Duodenal mucosa (tissue), 2 donors: ENCODE results near the gene VPS37B.

ENCODE experiments used
- H3K27ac ChIP-seq: one replicate; pipeline ENCODE4 v1.7.0; 2013; ENCODE audit warnings: low read depth, low read length
- H3K27me3 ChIP-seq, 2 donors: one replicate each; pipeline ENCODE4 v1.7.0; 2013; ENCODE audit warnings: low read length in 2 of 2, control low read depth in 1 of 2; ENCODE audit not compliant: insufficient read depth in 2 of 2, control insufficient read depth in 1 of 2
- H3K36me3 ChIP-seq, 2 donors: one replicate each; pipeline ENCODE4 v1.7.0; 2013; ENCODE audit warnings: low read length in 2 of 2, control low read depth in 1 of 2; ENCODE audit not compliant: insufficient read depth in 2 of 2, control insufficient read depth in 1 of 2
- H3K4me1 ChIP-seq, 2 donors: one replicate each; pipeline ENCODE4 v1.7.0; 2013; ENCODE audit warnings: low read length in 2 of 2, control low read depth in 1 of 2; ENCODE audit not compliant: insufficient read depth in 2 of 2, control insufficient read depth in 1 of 2
- H3K4me3 ChIP-seq, 2 donors: one replicate each; pipeline ENCODE4 v1.7.0; 2013; ENCODE audit warnings: low read length in 2 of 2, low read depth in 1 of 2
- H3K9ac ChIP-seq, 2 donors: one replicate each; pipeline ENCODE4 v1.7.0; 2013; ENCODE audit warnings: low read length in 2 of 2, low read depth in 1 of 2
- H3K9me3 ChIP-seq, 2 donors: one replicate each; pipeline ENCODE4 v1.7.0; 2013; ENCODE audit warnings: low read length in 2 of 2, control low read depth in 1 of 2; ENCODE audit not compliant: control insufficient read depth in 1 of 2

The VPS37B gene

DNA sequence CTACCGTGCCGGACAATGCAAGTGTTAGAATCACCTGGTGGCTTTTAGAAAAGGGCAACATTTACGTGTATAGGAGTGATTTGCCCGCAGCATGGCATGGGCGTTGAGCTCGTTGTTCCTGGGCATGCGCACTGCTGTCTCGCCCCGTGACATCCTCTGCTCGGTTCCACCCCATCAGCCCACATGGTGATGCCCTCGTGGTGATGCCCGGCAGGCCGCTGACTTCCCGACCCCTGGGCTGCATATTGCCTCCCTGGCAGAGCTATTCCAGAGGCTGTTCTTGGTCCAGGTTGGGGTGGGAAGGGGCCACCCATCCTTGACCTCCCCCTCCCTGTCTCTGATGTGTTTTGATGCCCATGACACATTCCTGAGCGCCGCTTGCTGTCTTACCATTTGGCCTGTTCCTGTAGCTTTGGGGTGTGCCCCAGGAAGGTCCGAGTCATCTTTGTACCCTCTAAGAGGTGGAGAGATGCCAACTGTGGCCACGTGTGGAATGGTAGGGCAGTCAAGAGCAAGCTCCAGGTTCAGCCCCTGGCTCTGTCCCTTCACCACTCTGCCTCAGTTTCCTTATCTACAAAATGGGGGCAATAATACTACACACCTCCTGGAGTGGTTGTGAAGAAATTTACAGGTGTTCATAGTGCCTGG, 55.9 kb downstream of the VPS37B start:
- Histone ChIP-seq H3K36me3 (peaks cover 0 to 18% of the 10 kb centered on the region in 2 donors), H3K4me3 (no peak overlapping the region), H3K9ac (no peak overlapping the region), H3K27me3 (no peaks in the 10 kb centered on the region), H3K27ac (no peak overlapping the region), H3K4me1 (peaks cover 48 to 51% of the 10 kb centered on the region in 2 donors), H3K9me3 (no peaks in the 10 kb centered on the region)

DNA sequence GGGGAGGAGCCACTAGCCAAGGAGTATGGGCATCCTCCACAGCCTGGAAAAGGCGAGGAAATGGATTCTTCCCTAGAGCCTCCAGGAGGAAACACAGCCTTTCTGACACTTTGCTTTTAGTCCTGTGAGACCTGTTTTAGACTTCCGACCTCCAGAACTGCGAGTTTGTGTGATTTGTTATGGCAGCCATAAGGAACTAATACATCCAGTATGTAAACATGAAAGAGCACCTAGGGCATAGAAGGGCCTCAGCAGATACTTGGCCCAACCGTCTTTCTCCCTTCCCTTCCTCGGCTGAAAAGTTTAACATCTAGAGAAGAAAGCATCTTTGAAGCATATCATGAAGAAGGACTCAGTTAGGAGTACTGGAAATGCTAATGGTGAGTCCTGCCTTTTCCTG, 57.1 kb downstream of the VPS37B start:
- H3K4me1 ChIP-seq, result peaks cover 48 to 60% of the 10 kb centered on the region in 2 donors

DNA sequence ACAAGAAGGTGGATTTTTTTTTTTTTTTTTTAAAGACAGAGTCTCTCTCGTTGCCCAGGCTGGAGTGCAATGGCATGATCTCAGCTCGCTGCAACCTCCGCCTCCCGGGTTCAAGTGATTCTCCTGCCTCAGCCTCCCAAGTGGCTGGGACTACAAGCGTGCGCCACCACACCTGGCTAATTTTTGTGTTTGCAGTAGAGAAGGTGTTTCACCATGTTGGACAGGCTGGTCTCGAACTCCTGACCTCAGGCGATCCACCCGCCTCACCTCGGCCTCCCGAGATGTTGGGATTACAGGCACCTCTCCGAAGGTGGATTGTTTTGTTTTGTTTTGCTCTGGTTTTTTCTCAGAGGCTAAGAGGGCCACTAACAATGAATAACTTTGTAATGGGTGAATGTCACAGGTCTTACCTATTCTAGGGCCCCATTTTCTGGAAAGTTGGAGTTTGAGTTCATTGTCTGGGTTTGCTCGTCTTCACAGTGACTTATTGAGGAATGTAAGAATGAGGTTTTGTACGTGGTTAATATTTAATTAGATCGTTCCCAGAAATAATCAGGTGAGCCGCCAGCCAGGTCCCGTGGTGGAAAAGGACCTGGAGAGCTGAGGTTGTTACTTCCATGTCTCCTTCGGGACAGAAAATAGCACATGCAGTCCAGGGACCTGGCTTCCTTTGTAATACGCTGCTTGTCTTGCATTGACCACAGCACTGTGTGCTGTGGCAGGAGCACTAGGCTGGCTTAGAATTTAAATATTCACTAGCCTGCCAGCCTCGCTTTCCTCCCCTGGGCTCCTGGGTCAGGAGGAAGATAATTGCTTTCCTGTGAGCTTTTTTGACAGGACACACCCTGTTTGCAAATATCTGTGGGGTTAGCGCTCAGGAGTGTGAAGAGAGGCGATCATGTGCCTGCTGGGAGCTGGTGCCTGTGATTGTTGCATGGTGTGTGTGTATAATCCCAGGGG, 58.3 kb downstream of the VPS37B start:
- Histone ChIP-seq H3K4me1 (peaks cover 42 to 55% of the 10 kb centered on the region in 2 donors), H3K27ac (no peak overlapping the region), H3K9ac (peak overlapping the region in 1 of 2 donors; percentile 56), H3K36me3 (peaks cover 0 to 16% of the 10 kb centered on the region in 2 donors), H3K27me3 (no peaks in the 10 kb centered on the region), H3K4me3 (peak overlapping the region; percentile 78 to 86), H3K9me3 (no peaks in the 10 kb centered on the region)

More for the DNA sequence above, 57.1 kb downstream of the VPS37B start:
- H3K9me3 ChIP-seq, result no peaks in the 10 kb centered on the region
- no peak overlapping the region for H3K4me3 ChIP-seq
- H3K27me3 ChIP-seq, result no peaks in the 10 kb centered on the region
- H3K9ac ChIP-seq, result no peak overlapping the region
- H3K27ac ChIP-seq, result no peak overlapping the region
- peaks cover 0 to 16% of the 10 kb centered on the region in 2 donors for H3K36me3 ChIP-seq

DNA sequence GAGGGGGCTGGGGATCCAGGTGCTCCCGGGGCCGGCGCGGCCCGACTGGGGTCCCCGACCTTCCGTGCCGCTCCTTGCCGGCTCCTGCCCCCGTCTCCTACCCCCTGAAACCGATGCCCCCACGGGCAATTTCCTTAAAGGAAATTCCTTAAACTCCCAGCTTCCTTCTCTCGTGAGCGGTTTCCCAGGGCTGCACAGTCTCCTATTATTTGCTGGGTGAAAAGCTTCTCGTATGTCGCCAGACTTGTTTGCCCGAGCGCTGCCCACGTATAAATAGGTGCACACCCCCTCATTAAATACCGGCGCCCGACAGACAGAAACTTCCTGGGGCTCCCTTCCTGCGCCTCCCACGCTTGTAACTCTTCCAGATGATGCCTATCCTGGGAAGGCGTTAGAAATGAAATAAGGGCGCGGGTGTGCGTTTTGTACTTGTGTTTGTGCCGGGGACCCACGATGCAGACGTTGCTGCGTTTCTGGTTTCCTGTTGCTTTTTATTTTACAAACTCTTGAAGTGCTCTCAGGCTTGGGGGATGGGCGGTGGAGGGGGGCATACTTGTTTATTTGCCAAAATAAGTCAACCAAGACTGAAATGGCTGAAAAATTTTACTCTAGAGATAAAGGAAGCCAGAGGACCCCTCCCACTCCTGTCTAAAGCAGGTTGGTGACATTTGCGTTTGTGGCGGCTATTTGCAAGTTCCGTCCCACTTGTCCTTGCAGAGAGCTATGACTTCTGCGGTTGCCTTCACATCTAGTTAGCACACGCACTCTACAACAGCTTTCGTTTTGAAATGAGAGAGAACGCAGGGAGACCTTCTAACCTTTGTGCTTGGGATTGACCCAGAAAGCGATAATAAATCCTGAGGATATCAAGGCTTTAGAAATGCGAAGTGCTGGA, 59.6 kb downstream of the VPS37B start:
- H3K4me1 ChIP-seq, result peaks cover 37 to 51% of the 10 kb centered on the region in 2 donors
- peak overlapping the region; percentile 60 for H3K27ac ChIP-seq
- H3K9ac ChIP-seq, result peak overlapping the region; percentile 56 to 80
- H3K36me3 ChIP-seq, result peaks cover 0 to 16% of the 10 kb centered on the region in 2 donors
- H3K4me3 ChIP-seq, result peak overlapping the region; percentile 78 to 86
- no peaks in the 10 kb centered on the region for H3K9me3 ChIP-seq
- no peaks in the 10 kb centered on the region for H3K27me3 ChIP-seq

DNA sequence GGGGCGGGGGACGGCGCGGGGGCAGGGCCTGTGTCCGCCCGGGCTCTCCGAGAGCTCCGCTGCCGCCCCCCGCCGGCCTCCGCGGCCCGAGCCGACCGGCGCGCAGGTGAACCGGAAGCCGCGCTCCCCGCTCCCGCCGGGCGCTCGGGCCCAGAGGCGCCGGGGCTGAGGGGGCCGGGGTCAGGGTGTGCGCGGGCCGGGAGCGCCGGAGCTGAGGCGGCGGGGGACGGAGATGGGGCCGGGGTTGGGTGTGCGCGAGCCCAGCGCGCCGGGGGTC, 60.2 kb downstream of the VPS37B start:
- peaks cover 0 to 16% of the 10 kb centered on the region in 2 donors for H3K36me3 ChIP-seq
- H3K27me3 ChIP-seq, result no peaks in the 10 kb centered on the region
- peaks cover 32 to 45% of the 10 kb centered on the region in 2 donors for H3K4me1 ChIP-seq
- no peaks in the 10 kb centered on the region for H3K9me3 ChIP-seq
- peak overlapping the region; percentile 56 to 80 for H3K9ac ChIP-seq
- H3K4me3 ChIP-seq, result peak overlapping the region; percentile 78 to 86
- peak overlapping the region; percentile 60 for H3K27ac ChIP-seq

DNA sequence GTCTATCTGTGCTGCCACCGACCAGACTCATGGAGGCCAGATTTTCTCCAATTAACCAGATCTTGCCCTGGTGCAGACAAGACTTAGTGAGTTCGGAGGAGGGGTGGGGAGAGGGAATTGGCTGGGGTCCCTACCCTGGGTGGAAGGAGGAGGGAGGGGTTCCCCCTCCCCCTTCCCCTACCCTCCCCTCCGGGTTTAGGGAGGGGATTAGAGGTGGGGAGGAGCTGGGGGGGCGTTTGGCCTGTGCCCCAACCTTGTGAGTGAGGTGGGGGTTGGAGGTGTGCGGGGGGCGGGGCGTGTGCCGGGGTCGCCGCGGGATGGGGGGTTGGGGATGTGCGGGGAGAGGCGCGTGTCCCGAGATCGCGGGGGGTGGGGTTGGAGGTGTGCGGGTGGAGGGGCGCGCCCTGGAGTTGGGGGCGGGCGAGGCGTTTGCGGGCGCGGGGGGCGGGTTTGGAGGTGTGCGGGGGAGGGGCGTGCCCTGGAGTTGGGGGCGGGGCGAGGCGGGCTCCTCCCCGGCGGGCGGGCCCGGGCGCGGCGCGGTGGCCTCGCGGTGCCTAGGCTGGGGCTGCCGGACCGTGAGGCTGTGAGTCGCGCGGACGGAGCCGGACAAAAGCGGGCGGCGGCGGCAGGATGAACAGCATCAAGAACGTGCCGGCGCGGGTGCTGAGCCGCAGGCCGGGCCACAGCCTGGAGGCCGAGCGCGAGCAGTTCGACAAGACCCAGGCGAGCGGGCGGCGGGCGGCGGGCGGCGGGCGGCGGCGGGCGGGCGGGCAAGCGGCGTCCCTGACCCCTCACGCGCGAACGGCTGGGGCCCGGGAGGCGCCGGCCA, 60.8 kb downstream of the VPS37B start, which contains the start of gene HIP1R:
TSS of gene HIP1R (plus strand) at position 537 of the 829 bp plus-strand sequence. CDS start at position 631, 94 bp downstream.
- peak within 1 kb of the TSS; percentile 56 to 80 for H3K9ac ChIP-seq
- H3K4me1 ChIP-seq, result peaks cover 27 to 40% of the 10 kb centered on the region in 2 donors

DNA sequence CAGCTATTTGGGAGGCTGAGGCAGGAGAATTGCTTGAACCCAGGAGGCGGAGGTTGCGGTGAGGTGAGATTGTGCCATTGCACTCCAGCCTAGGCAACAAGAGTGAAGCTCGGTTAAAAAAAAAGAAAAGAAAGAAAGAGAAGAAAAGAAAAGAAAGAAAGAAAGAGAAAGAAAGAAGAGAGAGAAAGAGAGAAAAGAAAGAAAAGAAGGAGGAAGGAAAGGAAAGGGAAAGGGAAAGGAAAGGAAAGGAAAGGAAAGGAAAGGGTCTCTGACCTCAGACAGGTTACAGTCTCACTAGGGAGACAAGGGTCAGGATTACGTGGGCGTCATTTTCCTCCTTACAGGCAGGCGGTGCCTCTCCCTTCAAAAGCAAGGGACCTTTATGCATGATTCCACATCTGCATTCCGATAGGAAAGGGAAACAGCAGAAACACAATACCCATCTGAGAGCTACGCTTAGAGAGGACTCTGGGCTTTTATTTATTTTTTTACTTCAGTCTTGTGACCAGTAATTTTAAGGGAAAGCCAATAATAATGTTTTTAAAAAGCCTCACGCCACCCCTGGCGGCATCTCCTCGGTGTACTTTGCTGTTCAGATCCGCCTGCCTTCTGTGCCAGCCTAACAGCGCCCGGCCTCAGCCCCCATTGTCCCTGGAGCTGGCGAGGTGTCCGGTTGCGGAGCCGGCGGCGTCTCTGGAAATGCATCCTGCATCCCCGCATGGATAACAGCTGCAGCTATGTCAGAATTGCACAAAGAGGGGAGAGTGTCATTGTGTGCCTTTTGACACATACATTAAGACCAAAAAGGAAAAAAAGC, 61.6 kb downstream of the VPS37B start:
- Histone ChIP-seq H3K4me1 (peaks cover 24 to 31% of the 10 kb centered on the region in 2 donors), H3K27ac (peak overlapping the region; percentile 66), H3K9me3 (no peaks in the 10 kb centered on the region), H3K4me3 (peak overlapping the region; percentile 66 to 79), H3K36me3 (peaks cover 0 to 4% of the 10 kb centered on the region in 2 donors), H3K9ac (peak overlapping the region; percentile 12 to 64), H3K27me3 (no peaks in the 10 kb centered on the region)

More for the DNA sequence above, 60.8 kb downstream of the VPS37B start, which contains the start of gene HIP1R:
- Histone ChIP-seq H3K27me3 (no peaks in the 10 kb centered on the region), H3K9me3 (no peaks in the 10 kb centered on the region), H3K4me3 (peak within 1 kb of the TSS; percentile 78 to 86), H3K36me3 (peaks cover 0 to 12% of the 10 kb centered on the region in 2 donors), H3K27ac (peak within 1 kb of the TSS; percentile 66)

DNA sequence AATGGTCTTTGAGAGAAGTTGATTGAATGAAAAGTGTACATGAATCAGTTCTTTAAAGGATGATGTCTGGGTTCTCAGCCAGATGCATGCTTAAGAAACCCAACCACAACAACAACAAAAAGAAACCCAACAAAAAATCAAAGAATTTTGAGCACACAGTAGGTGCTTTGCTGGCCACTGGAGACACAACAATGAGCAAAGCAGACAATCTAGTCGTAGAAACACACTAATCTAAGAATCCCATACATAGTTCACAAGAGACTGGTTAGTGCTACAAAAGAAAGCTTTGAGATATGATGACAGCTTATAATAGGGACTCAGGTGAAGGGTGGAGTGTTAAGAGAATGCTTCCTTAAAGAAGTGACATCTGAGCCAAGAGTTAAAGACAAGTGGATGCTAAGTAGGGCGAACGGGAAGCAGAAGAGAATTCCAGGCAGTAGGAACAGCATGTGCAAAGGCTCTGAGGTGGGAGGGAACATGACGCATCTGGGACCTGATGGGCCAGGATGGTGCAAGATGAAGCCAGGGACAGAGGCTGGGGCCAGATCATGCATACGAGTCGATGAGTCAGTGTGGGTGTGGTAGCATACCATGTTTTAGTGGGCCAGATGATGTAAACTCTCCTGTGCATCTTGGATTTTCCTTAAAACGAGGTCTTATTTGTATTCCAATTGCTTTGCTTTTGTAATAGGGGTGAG, 65.3 kb downstream of the VPS37B start:
- Histone ChIP-seq H3K27ac (no peak overlapping the region), H3K4me1 (peaks cover 4 to 9% of the 10 kb centered on the region in 2 donors), H3K4me3 (no peak overlapping the region), H3K36me3 (no peaks in the 10 kb centered on the region), H3K9ac (no peak overlapping the region), H3K9me3 (no peaks in the 10 kb centered on the region), H3K27me3 (no peaks in the 10 kb centered on the region)
